ENCODE data around the gene CCDC88C.

The CCDC88C gene

DNA sequence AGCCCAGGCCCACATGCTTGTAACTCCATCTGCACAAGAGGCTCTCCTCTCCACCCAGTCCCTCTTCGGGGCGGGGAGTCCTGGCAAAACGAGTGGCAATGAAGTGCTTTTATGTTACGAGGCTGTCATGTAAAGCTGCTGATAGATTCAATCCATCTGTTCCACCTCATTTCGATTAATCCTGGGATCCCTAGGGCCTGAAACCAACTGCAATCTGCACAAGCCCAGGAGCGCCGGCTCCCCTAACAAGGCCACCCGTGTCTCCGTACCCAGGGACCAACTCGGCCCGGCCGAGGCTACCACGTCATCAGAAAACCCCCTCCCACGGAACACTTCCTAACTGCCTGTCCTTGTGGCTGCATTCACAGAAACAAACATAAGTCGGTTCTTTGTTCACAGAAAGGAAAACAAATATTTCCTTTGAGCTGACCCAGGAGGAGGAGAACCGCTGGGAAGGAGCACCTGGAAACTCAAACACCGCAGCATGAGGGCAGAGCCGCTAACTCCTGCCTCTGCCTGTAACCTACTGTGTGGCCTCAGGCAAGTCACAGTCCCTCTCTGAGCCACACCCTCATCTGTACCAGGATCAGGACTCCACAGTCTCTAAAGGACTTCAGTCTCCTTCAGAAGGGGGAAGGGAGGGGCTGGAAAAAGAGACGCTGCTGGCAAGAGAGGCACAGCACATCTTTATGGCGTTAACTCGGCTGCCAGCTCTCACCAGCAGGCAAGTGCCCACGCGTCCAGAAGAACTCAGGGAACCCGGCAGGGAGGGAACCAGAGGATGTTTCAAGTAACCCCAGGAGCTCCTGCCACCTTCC lies 47.8 kb downstream of the CCDC88C start:
- ChIA-PET CTCF (no interaction called here), POLR2A (no interaction called here)
- TF ChIP-seq, protein P1, sequence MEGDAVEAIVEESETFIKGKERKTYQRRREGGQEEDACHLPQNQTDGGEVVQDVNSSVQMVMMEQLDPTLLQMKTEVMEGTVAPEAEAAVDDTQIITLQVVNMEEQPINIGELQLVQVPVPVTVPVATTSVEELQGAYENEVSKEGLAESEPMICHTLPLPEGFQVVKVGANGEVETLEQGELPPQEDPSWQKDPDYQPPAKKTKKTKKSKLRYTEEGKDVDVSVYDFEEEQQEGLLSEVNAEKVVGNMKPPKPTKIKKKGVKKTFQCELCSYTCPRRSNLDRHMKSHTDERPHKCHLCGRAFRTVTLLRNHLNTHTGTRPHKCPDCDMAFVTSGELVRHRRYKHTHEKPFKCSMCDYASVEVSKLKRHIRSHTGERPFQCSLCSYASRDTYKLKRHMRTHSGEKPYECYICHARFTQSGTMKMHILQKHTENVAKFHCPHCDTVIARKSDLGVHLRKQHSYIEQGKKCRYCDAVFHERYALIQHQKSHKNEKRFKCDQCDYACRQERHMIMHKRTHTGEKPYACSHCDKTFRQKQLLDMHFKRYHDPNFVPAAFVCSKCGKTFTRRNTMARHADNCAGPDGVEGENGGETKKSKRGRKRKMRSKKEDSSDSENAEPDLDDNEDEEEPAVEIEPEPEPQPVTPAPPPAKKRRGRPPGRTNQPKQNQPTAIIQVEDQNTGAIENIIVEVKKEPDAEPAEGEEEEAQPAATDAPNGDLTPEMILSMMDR (IDR thresholded peaks at IDR 0.05; ENCODE audit: insufficient read depth, low read length, missing control alignments), result no peak
- no peak overlapping the region for H3K4me3 ChIP-seq (ENCODE audit: low read depth, low read length)
- no peak for DNase-seq (ENCODE audit: low read depth, low spot score)

DNA sequence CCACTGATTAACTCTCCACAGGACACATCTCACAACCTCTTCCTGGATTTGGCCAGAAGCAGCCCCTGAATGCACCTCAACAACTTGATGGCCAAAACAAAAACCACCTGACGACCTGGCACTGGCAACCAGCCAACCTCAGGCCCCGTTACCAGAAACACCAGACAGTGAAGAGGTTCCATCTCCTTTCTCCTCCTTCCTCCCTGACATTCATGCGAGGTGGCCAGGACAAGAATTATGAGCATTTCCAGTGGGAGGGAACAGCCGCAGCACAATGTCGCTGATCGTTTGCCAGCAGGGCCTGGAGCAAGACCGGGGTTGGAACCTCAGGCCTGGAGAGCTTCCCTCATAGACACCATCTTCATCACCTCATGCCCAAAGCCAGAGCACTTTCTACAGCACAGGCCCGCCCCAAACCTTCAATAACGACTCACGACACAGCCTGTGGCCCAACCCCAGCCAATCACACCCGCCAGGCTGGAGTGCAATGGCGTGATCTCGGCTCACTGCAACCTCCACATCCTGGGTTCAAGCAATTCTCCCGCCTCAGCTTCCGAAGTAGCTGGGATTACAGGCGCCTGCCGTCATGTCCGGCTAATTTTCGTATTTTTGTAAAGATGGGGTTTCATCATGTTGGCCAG lies 48.7 kb downstream of the CCDC88C start:
- no peak for DNase-seq (ENCODE audit: low read depth, low spot score)
- TF ChIP-seq, protein P1 (IDR thresholded peaks at IDR 0.05; ENCODE audit: insufficient read depth, low read length, missing control alignments), result no peak
- POLR2A ChIA-PET, result no interaction called here
- CTCF ChIA-PET, result no interaction called here
- no peak overlapping the region for H3K4me3 ChIP-seq (ENCODE audit: low read depth, low read length)

DNA sequence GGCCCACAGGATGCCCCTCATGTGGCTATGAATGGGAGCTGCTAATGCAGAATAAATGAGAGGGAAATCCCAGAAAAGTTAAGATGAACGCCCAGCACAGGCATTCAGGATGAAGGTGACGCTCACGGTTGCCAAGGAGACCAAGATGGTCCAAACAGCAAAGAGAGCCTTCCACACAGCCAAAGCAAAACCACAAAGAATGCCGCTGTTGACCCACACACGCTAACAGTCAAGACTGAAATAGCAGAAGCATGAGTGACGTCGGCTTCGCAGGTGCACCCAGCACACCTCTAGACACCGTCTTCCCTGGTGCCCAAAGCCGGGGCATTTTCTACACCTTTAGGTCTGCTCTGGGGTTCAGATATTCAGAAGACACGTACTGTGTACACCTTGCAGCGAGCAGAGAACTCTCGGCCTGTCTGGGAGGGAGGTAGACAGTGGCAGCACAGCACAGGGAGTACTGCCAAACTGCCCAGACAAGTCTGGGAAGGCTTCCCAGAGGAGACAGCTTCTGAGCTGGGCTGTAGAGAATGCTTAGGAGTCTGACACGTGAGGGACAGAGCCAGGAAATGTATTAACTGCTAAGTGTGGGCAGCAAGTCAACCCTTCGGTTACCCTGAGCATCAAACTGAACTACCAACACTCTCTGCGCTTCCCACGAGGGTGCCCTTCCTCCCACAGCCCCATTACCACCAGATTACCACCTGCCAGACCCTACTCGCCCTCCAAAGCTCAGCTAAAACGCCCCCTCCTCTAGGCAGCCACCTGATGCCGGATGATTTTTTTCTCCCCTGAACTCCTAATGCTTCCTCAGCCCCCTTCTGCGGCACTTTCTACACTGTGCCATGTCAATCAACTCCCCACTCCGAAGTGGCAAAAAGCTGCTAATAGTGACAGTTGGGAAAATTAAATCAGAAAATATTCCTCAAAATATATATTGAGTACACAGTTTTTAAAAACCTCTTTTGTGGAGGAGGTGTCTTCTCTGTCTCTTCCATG lies 50.1 kb downstream of the CCDC88C start:
- POLR2A ChIA-PET, result no interaction called here
- CTCF ChIA-PET, result no interaction called here
- no peak for DNase-seq (ENCODE audit: low read depth, low spot score)
- H3K4me3 ChIP-seq (ENCODE audit: low read depth, low read length), result no peak overlapping the region
- TF ChIP-seq, protein P1 (IDR thresholded peaks at IDR 0.05; ENCODE audit: insufficient read depth, low read length, missing control alignments), result no peak

DNA sequence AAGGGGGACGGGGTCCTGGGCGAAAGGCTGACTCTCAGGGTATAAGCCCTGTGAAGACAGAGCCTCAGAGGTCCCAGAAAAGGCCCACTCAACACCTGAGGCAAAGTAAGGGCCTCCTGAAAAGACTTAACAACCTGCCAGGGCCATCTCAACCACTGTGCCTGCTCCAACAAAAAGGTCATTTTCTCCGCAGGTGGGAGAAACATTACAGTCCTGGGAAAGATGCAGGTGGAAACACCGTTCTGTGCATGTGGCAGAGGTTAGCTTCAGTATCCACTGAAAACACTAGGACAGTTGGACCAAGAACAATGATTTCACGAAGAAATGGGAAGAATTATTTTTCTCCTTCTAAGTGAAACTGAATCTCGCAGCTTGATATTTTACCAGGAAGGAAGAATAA lies 50.9 kb downstream of the CCDC88C start:
- ChIA-PET POLR2A (no interaction called here), CTCF (no interaction called here)
- no peak overlapping the region for H3K4me3 ChIP-seq (ENCODE audit: low read depth, low read length)
- TF ChIP-seq, protein P1 (IDR thresholded peaks at IDR 0.05; ENCODE audit: insufficient read depth, low read length, missing control alignments), result no peak
- no peak for DNase-seq (ENCODE audit: low read depth, low spot score)

DNA sequence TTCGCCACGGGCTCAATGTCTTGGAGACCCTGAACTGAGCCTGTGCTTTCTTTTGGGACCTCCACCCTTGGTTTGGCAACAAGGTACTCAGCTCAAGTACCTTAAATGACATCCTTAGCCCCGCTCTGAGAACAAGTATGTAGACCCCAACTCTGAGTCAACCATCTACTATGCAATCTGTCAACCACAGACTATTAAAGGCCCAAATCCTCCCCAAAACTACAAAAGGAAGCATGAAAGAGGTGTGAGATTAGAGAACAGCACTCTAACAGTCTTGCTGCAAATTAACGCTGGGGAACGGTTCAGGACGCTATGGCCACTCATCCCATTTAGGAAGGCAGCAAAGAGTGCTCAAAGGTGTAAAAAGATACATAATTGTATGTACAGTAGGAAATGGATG lies 52.1 kb downstream of the CCDC88C start:
- no peak overlapping the region for H3K4me3 ChIP-seq (ENCODE audit: low read depth, low read length)
- DNase-seq (ENCODE audit: low read depth, low spot score), result no peak
- TF ChIP-seq, protein P1 (IDR thresholded peaks at IDR 0.05; ENCODE audit: insufficient read depth, low read length, missing control alignments), result no peak
- ChIA-PET POLR2A (no interaction called here), CTCF (interaction anchor here (1.0 kb wide), 1 partner anchor 462 kb away, joined by 3 read pairs; no protein-coding TSS in a partner anchor)

All from AG04449 (cell line).